Body of pancreas (tissue), 4 donors: ENCODE results near the gene GSG1L.

Source experiments
- POLR2A ChIP-seq, 3 donors: fragments of 450-650 bp; IDR thresholded peaks; one replicate each; pipeline ENCODE4 v1.6.1; 2016; ENCODE audit warnings: antibody characterized with exemption in 3 of 3, mild to moderate bottlenecking in 2 of 3
- TF ChIP-seq, protein P1 (sequence below), 7 experiments: fragments of 450-650 bp in 4 of 7; fragments of 200-600 bp in 3 of 7; sonication (generic) in 3 of 7; IDR thresholded peaks; one replicate each; pipeline ENCODE4 v1.5.1; 2016 to 2019; ENCODE audit warnings: antibody characterized with exemption in 7 of 7

DNA sequence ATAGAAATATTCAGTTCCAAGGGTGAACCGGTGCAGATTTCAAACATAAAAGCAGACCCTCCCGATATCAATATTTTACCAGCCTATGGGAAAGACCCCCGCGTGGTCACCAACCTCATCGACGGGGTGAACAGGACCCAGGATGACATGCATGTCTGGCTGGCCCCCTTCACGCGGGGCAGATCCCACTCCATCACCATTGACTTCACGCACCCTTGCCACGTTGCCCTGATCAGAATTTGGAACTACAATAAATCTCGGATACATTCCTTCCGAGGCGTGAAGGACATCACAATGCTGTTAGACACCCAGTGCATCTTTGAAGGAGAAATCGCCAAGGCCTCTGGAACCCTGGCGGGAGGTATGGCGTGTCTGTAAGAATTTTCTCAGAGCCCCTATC lies 313.6 kb downstream of the GSG1L start:
- TF ChIP-seq, protein P1, sequence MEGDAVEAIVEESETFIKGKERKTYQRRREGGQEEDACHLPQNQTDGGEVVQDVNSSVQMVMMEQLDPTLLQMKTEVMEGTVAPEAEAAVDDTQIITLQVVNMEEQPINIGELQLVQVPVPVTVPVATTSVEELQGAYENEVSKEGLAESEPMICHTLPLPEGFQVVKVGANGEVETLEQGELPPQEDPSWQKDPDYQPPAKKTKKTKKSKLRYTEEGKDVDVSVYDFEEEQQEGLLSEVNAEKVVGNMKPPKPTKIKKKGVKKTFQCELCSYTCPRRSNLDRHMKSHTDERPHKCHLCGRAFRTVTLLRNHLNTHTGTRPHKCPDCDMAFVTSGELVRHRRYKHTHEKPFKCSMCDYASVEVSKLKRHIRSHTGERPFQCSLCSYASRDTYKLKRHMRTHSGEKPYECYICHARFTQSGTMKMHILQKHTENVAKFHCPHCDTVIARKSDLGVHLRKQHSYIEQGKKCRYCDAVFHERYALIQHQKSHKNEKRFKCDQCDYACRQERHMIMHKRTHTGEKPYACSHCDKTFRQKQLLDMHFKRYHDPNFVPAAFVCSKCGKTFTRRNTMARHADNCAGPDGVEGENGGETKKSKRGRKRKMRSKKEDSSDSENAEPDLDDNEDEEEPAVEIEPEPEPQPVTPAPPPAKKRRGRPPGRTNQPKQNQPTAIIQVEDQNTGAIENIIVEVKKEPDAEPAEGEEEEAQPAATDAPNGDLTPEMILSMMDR (IDR thresholded peaks at IDR 0.05): no peak
- TF ChIP-seq POLR2A (IDR thresholded peaks at IDR 0.05): no peak
